Mononuclear cell (primary cell): ENCODE data around the gene KDM4C. TPM values are rescaled to one million over a fixed set of nuclear protein-coding genes. Genes with fewer than 3 reads are reported as not detected.

Experiments
- H3K27me3 ChIP-seq: 2 replicates; pipeline ENCODE4 v1.6.0; 2011; ENCODE audit warnings: low read length, control low read depth; ENCODE audit not compliant: insufficient read depth
- H3K4me1 ChIP-seq: 2 replicates; pipeline ENCODE4 v1.5.1; 2011; ENCODE audit warnings: mild to moderate bottlenecking, low read length, control low read depth; ENCODE audit not compliant: insufficient read depth
- H3K4me3 ChIP-seq: 2 replicates; pipeline ENCODE4 v1.5.1; 2011; ENCODE audit warnings: mild to moderate bottlenecking, low read length, moderate library complexity
- H3K9me3 ChIP-seq: 2 replicates; pipeline ENCODE4 v1.5.1; 2011; ENCODE audit warnings: low read depth, mild to moderate bottlenecking, control low read depth, low read length
- total RNA-seq: library from RNA; depleted of rRNA; stranded (reverse); fragments of >200 nt; gene quantifications from one replicate; pipeline ENCODE4 v1.2.3, GENCODE V29; 2012

KDM4C gene
- total RNA-seq, 1 donor, result 78.6 TPM

DNA sequence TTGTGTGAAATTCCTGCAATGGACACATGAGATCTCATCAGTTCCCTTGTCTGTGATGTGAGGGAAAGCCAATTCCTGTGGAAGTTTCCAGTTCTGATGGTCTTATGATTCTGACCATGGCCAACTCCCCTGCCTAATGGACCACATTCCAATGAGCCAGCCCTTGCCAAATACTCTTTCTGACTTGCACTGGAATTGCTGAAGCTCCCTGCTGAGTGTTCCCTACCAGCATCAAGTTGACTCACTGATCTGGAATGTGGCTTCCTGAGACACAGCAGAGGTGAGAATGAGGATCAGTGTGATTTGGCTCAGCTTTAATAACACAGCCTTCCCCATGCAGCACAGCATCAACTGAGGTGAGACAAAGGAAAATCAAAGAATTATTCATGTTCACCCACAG, 427.8 kb downstream of the KDM4C start:
- H3K27me3 ChIP-seq, result no peaks in the 10 kb centered on the region
- H3K9me3 ChIP-seq, result no peaks in the 10 kb centered on the region
- no peak overlapping the region for H3K4me3 ChIP-seq
- no peaks in the 10 kb centered on the region for H3K4me1 ChIP-seq

DNA sequence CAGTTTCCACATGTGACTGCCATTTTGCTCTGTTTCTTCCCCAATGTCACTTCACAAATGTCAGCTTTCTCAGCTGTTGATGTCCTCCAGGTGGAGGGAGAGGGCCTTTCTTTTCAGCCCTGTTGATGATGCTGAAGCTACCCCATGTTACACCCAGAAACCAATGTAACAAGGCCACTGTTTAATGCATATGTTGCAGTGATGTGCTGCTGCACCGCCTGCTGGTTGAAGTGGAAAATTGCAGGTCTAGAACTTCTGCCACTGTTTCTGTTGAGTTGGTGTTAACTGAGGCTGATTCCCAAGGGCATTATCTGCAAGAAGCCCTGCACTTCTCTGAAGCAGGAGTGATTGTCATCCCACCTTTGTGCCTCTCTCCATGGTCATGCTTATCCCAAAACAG, 428.4 kb downstream of the KDM4C start:
- Histone ChIP-seq H3K4me1 (no peaks in the 10 kb centered on the region), H3K9me3 (no peaks in the 10 kb centered on the region), H3K27me3 (no peaks in the 10 kb centered on the region), H3K4me3 (no peak overlapping the region)

DNA sequence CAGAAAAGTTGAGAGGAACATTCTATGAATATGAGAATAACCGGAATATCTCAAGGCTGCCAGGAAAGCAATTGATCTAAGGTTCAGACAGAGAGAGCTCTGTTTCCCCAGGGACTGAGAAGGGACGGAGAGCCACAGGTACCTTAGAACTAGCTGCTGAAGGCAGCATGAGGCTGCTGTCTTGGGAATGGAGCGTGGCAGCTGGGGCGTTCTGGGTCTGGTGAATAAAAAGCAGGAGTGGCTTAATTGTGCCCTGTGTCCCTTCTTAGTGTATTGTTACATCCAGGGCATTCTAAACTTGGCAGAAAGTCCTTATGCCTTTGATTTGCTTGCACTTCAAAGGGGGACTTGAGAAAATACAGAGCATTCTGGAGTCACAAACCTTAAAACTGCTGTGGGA, 434.5 kb downstream of the KDM4C start:
- no peak overlapping the region for H3K4me3 ChIP-seq
- no peaks in the 10 kb centered on the region for H3K9me3 ChIP-seq
- no peaks in the 10 kb centered on the region for H3K27me3 ChIP-seq
- no peaks in the 10 kb centered on the region for H3K4me1 ChIP-seq

DNA sequence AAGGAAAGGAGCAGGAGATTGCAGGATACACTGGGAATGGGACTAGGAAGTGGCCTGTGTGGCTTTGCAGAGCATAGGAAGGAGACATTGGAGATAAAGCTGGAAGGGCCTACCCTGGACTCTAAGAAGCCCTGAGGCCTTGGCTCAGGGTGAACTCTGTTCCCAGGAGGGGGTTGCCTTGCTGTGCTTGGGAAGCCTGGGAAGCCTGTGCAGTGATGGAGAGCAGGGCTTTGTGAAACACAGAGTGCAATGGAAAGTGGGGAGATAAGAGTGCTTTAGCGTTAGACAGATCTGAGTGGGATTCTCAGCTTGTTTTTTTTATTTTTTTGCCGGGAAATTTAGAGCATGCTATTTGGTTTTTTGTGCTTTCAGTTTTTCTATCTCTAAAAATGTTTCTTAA, 437.8 kb downstream of the KDM4C start:
- no peaks in the 10 kb centered on the region for H3K27me3 ChIP-seq

DNA sequence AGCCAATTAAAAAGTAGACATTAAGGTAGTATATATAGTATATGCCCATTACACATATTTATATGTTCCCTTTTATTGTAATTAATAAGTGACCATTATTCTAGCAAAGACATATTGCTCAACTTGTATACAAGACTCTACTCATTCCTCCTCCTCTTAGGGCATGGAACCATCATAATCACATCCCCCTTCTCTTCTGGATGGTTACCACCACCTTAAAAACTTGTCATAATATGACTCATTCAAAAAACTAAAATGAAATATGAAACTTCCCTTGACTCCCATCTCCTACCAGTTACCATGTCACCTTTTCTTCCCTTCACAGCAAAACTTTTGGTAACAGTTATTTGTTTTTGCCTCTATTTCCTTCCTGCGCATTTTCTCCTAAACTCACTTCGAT, 438.7 kb downstream of the KDM4C start:
- H3K4me3 ChIP-seq, result no peak overlapping the region
- no peaks in the 10 kb centered on the region for H3K27me3 ChIP-seq
- H3K9me3 ChIP-seq, result no peaks in the 10 kb centered on the region
- no peaks in the 10 kb centered on the region for H3K4me1 ChIP-seq

More for the DNA sequence above, 437.8 kb downstream of the KDM4C start:
- no peaks in the 10 kb centered on the region for H3K9me3 ChIP-seq
- no peak overlapping the region for H3K4me3 ChIP-seq
- no peaks in the 10 kb centered on the region for H3K4me1 ChIP-seq

DNA sequence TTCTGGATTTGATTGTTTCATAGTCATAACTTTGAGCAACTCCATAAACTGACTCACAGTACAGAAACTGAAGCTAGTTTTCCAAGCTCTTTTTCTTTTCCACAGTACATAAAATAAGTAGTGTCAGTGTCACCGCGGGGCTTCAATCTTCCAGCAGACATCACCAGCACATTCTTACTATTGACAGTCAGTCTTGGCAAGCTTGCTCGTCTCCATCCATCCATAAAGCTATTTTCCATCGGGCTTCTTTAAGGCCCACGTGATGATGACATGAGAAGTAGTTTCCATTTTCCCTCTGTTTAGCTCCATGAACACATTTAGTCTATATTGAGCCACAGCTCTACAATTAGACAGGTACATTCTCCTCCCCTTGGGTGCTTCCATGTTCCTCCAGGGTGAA, 443.4 kb downstream of the KDM4C start:
- no peaks in the 10 kb centered on the region for H3K9me3 ChIP-seq
- H3K4me1 ChIP-seq, result no peaks in the 10 kb centered on the region
- H3K4me3 ChIP-seq, result no peak overlapping the region
- no peaks in the 10 kb centered on the region for H3K27me3 ChIP-seq

DNA sequence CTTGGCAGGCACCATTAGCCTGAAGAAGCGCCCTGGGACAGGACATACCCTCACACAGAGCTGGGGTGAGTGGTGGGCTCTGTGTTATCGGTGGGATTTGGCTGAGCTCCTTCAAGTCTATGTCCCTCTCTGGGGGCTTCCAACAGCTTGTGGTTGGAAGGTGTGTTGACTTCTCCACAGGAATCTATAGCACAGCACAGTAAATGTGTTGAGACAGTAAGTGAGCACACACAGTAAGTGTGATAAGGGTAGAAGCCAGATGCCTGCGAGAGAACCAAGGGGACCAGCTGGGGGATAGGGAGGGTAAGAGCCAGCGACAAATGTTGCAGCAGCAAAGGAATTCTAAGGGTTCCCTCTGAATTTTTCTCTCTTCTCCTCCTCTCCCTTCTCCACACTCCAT, 448.0 kb downstream of the KDM4C start:
- Histone ChIP-seq H3K4me3 (no peak overlapping the region), H3K4me1 (no peaks in the 10 kb centered on the region), H3K27me3 (peaks cover 5% of the 10 kb centered on the region), H3K9me3 (no peaks in the 10 kb centered on the region)

DNA sequence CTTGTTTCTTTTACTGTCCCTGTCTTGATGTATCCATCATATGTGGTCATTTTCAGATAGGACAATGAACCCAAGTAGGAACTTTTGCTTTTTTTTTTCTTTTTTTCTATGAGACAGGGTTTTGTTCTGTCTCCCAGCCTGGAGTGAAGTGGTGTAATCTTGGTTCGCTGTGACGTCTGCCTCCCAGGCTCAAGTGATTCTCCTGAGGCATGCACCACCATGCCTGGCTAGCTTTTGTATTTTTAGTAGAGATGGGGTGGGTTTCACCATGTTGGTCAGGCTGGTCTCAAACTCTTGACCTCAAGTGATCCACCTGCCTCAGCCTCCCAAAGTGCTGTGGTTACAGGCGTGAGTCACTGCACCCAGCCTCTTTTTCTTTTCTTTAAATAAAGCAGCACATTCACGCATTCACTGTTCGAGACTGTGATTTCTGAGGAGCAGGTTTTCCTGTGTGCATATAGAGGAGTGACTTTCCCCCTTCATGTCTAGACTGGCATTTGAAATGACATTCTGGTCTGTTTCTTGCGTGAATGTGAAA, 448.5 kb downstream of the KDM4C start:
- peaks cover 5% of the 10 kb centered on the region for H3K27me3 ChIP-seq
- no peaks in the 10 kb centered on the region for H3K4me1 ChIP-seq
- no peak overlapping the region for H3K4me3 ChIP-seq
- H3K9me3 ChIP-seq, result no peaks in the 10 kb centered on the region

DNA sequence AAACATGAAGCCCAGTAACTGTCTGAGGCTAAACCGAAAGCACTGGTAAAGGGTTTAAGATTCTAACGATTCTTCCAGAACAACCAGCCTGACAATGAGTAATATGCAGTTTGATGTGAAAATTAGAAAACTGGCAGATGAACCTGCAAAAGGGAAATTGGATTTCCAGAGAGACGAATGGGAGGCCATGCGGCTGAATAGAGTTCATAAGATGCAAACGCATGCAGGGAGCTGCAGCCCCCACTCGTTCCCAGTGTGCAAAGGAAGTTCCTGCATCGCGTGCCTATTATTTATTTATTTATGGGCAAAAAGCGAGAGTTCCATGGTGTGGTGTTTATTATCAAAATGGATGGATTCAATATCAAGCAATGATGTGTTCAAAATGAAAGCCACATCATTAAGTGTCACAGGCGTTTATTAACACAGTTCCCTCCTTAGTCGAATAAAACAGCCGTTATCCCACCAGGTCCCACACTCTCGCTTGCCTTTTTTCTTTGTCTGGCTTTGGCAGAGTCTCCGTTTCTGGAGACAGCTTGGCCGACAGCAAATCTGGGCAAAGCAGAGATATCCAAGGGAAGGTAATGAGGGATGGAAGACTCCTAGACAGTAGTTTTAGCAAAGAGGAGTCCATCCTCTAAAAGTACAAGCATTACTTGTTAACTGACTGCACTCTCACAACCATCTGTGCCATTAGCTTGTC, 451.4 kb downstream of the KDM4C start:
- Histone ChIP-seq H3K4me3 (no peak overlapping the region), H3K4me1 (no peaks in the 10 kb centered on the region), H3K27me3 (peaks cover 16% of the 10 kb centered on the region), H3K9me3 (no peaks in the 10 kb centered on the region)

DNA sequence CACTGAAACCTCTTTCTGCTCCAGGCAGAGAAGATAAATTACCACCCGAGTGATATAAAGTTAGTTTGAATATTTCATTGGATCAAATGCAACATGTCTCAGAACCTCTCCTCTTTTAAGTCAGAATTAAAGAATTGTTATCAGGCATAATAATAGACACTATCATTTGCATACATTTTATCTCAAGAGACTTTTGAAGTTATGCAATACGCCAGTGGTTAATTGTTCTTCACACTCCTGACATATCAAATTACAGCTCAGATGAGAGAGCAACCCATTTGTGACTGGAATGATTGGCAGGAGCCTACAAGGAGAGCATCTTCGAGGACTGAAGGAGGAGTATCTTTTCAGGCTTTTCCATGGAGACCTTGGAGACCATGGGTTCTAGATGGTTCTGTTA, 452.2 kb downstream of the KDM4C start:
- Histone ChIP-seq H3K27me3 (peaks cover 17% of the 10 kb centered on the region), H3K4me1 (no peaks in the 10 kb centered on the region), H3K4me3 (no peak overlapping the region), H3K9me3 (no peaks in the 10 kb centered on the region)

DNA sequence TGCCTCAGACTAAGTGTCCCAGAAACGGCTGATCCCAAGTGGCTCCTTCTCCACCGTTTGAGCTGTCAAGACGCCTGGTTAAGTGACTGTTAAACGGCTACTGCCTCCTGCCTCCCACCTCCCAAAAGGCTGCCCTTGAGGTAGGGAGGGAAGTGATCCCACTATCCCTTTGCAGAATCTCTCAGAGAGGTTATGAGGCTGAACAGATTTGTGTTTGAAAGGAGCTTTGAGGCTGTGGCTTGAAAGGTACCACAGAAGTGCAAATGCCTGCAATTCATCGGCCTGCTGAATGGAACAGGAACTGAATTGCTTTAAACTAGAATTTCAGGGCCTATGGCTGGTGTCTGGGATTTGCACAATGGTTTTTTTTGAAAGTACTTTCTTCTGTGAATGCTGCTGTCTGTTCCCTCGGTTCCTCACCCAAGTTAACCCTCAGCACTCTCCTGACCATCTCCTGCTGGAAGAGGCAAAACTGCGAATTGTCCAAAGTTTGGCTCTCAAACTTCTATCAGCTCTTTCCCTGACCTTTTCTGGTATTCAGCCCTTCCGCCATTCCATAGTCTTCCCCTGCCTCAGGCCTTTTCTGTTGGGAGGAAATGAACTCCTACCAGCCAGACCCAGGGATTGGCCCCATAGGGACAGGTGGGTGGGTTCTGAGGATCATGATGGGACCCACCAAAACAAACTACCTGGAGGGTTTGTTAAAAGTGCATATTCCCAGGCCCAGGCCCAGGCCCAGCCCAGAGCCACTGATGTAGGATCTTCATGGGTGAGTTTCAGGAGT, 453.3 kb downstream of the KDM4C start:
- Histone ChIP-seq H3K9me3 (no peaks in the 10 kb centered on the region), H3K27me3 (peaks cover 17% of the 10 kb centered on the region), H3K4me1 (peaks cover 7% of the 10 kb centered on the region), H3K4me3 (no peak overlapping the region)

DNA sequence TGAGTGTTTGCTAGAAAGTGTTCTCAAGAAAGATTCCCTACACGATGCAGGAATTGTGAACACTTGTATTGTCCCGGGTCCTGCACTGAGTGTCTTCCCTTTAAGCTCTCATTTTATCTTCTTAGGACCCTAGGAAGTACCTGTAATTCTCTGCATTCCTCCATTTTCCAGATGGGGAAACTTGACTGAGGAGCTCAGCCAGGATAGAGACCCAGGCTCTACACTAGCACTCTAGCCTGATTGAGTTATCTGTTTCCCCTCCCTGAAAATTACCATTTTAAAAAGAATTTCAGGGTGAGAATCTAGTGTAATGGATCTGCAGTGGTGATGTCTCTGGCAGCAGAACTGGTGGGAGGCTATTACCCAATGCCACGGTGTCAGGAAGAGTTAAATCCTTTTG, 453.9 kb downstream of the KDM4C start:
- Histone ChIP-seq H3K27me3 (peaks cover 17% of the 10 kb centered on the region), H3K4me1 (peaks cover 13% of the 10 kb centered on the region), H3K9me3 (no peaks in the 10 kb centered on the region), H3K4me3 (no peak overlapping the region)

DNA sequence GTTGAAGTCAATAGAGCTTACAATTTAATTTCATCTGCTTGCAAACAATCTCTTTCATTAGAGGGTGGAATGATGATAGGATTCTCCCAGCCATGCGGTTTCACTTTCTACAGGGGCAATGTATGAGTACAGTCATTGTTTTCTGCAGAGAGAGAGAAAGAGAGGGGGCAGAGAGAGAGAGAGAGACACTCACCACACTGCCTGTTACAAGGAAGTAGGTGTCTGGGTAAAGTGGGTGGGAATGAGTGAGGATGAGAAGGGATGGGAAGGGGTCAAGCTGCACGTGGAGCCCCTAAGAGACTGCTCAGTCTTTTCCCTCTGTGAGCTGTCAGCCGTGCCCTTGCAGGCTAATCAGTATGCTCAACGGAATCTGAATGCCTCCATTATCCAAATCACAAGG, 454.3 kb downstream of the KDM4C start:
- H3K4me1 ChIP-seq, result peaks cover 14% of the 10 kb centered on the region
- peaks cover 20% of the 10 kb centered on the region for H3K27me3 ChIP-seq
- no peaks in the 10 kb centered on the region for H3K9me3 ChIP-seq
- no peak overlapping the region for H3K4me3 ChIP-seq

DNA sequence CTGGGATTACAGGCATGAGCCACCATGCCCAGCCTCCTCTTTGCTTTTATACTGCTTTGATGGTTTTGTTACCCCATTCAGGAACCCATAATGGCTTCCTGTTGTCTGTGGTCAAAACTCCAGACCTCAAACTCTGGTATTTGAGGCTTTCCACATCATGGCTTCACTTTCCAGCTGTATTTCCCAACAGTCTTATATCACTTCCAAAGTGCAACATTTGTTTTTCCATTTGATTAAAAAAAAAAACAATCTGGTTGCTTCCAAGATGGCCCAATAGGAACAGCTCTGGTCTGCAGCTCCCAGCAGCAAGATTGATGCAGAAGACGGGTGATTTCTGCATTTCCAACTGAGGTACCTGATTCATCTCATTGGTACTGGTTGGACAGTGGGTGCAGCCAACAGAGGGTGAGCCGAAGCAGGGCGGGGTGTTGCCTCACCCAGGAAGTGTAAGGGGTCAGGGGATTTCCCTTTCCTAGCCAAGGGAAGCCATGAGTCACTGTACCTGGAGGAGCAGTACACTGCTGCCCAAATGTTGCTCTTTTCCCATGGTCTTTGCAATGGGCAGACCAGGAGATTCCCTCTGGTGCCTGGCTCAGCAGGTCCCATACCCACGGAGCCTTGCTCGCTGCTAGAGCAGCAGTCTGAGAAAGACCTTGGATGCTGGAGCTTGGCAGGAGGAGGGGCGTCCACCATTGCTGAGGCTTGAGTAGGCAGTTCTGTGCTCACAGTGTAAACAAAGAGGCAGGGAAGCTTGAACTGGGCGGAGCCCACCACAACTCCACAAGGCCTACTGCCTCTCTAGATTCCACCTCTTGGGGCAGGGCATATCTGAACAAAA, 458.4 kb downstream of the KDM4C start:
- Histone ChIP-seq H3K4me3 (no peak overlapping the region), H3K27me3 (peaks cover 16% of the 10 kb centered on the region), H3K9me3 (no peaks in the 10 kb centered on the region), H3K4me1 (peaks cover 14% of the 10 kb centered on the region)

DNA sequence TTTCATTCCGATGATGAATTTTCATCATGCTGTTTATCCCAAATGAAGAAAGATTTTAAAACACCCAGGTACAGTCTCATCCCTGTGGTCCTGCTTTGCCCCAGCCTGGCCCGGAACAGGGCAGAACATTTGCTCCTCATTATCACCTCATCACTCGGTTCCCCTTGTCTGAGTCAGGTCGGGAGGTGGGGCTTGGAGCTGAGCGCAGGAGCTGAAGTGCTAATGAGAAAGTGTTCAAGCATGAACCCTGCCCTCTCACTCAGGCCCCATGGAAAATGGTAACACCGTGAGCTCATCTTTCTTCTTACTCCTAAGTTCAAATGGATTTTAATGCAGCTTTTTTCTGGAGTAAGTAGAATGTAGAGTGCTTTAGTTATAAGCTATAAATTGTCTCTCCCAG, 466.2 kb downstream of the KDM4C start:
- no peaks in the 10 kb centered on the region for H3K4me1 ChIP-seq
- H3K27me3 ChIP-seq, result peaks cover 4% of the 10 kb centered on the region
- H3K9me3 ChIP-seq, result no peaks in the 10 kb centered on the region
- H3K4me3 ChIP-seq, result no peak overlapping the region
